HS-5 (cell line): ENCODE data around the gene DTX3L.

Source experiments
- DNase-seq: peaks from one replicate; pipeline ENCODE4 v3.0.0-alpha.2; 2012; ENCODE audit warnings: low read depth

Gene DTX3L

GRCh38 chr3:122564155-122564912 lies at the start of gene DTX3L, which contains the start of gene PARP9:
Gene DTX3L (plus strand): TSS chr3:122564338. CDS start chr3:122564427, 89 bp downstream.
Gene PARP9 (minus strand): TSS chr3:122564300. CDS start chr3:122559620, 4,680 bp downstream.
- peak; percentile 33 for DNase-seq

- DNase-seq = no peak
Measured at GRCh38 chr3:122515020-122515468, 49.1 kb upstream of the DTX3L start.

DNA sequence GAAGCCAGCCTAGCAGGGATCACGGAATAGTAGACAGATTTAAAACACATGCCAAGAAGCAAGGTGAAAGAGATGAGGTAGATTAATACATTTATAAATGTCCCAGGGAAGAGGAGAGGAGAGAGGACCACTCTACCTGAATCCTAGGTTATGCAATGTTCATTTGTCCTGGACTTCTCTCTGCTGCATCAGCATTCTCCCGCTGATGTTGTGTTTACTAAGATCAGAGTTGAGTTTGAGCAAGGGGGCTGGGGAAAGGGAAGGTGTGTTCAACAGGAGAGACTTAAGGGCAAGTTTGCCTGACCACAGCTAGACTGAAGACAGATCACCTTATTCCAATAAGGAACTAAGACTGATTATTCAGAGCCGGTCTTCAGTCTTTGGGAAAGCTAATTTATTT lies 48.3 kb upstream of the DTX3L start:
- no peak for DNase-seq

DNA sequence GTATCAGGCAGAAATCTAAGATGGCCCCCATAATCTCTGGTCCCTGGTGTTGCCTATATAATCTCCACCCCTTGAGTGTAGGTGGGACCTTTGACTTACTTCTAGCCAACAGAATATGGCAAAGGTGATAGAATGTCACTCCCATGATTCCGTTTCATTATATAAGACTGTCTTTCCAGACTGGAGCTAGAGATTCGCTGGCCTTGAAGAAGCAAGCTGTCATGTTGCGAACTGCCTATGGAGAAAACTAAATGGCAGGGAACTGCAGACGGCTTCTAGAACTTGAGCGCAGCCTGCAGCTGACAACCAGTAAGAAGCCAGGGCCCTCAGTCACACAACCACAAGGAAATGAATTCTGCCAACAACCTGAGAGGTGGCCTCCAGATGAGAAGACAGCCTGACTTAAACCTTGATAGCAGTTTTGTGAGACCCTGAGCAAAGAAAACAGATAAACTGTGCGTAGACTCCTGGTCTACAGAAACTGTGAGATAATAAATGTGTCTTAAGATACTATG lies 47.2 kb upstream of the DTX3L start:
- no peak for DNase-seq

DNA sequence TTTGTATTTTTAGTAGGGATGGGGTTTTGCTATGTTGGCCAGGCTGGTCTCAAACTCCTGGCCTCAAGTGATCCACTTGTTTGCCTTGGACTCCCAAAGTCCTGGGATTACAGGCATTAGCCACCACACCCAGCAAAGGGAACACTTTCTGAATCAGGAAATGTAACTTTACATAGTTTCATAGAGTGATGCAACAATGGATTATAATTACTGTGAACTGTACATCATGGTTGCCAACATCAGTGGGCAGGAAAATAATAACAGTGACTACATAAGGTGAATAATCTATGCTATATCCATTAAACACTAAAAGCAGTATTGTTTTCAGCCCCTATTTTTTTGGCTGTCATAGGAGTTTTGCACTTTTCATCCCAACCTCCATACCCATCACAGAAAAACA lies 44.4 kb upstream of the DTX3L start:
- DNase-seq = no peak

- no peak for DNase-seq
Measured at GRCh38 chr3:122520861-122521260, 43.3 kb upstream of the DTX3L start.

DNA sequence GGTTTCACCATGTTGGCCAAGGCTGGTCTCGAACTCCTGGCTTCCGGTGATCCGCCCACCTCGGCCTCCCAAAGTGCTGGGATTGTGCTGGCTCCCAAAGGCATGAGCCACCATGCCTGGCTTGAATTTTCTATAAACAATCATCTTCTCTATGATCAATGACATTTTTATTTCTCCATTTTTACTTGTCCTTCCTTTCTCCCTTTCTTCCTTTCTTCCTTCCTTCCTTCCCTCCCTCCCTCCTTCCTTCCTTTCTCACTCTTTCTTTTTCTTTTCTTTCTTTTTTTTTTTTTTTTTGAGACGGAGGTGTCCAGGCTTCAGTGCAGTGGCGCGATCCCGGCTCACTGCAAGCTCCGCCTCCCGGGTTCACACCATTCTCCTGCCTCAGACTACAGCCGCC lies 40.8 kb upstream of the DTX3L start:
- DNase-seq = no peak

GRCh38 chr3:122530164-122530563 lies 34.0 kb upstream of the DTX3L start:
- DNase-seq = no peak

GRCh38 chr3:122533480-122533879 lies 30.7 kb upstream of the DTX3L start:
- no peak for DNase-seq

DNA sequence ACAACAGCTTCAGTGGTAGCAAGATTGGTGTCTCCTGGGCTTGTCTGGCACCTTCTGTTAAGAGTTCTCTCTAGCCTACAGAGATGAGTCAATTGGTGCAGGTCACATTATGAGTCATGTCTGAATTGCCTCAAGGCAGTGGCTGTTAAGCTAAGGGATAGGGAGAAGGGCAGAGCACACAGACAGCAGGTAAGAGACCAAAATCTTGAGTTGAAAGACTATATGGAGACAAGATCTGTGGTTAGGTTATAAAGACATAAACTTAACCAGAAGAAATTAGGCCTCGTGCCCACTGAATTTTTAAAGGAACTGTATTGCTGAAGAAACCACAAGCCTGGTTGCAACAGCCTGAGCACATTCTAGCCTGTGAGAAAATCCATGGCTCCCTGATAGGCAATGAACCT lies 30.2 kb upstream of the DTX3L start:
- DNase-seq = peak; percentile 60

DNA sequence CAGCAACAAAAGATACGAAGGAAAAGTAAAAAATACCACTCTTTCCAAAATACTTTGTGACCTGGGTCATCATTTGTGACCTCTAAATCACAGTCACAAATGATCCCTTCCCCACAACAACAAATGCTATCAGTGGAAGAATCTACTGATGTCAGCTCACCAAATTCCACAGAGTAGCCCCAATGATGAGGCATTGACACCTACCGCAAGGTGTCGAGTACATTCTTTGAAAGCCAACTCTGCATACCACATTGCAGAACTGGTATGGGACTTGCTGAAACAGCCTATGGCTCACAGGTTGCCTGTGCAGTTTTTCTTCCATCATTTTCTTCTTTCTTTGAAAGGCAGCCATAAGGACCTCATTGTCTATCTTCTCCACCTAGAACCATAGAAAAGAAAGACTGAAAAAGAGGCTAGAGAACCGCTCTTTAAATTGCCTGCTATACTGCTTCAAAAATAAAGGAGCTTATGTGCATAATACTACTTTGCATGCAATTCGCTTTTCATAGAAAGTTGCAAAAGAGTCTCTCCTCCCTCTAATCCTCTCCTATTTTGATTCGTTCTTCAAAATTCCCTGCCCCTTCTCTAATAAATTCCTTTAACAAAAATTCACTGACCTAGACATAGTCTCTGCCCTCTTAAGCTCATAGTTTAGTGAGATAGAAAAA lies 28.0 kb upstream of the DTX3L start:
- no peak for DNase-seq

GRCh38 chr3:122536632-122537001 lies 27.5 kb upstream of the DTX3L start:
- no peak for DNase-seq

- no peak for DNase-seq
Measured at GRCh38 chr3:122538956-122539490, 25.1 kb upstream of the DTX3L start.

- no peak for DNase-seq
Measured at GRCh38 chr3:122546151-122546550, 18.0 kb upstream of the DTX3L start.

GRCh38 chr3:122548076-122548475 lies 16.1 kb upstream of the DTX3L start:
- DNase-seq = no peak

- DNase-seq = no peak
Measured at GRCh38 chr3:122548619-122549018, 15.5 kb upstream of the DTX3L start.

- no peak for DNase-seq
Measured at GRCh38 chr3:122553171-122553570, 11.0 kb upstream of the DTX3L start.

DNA sequence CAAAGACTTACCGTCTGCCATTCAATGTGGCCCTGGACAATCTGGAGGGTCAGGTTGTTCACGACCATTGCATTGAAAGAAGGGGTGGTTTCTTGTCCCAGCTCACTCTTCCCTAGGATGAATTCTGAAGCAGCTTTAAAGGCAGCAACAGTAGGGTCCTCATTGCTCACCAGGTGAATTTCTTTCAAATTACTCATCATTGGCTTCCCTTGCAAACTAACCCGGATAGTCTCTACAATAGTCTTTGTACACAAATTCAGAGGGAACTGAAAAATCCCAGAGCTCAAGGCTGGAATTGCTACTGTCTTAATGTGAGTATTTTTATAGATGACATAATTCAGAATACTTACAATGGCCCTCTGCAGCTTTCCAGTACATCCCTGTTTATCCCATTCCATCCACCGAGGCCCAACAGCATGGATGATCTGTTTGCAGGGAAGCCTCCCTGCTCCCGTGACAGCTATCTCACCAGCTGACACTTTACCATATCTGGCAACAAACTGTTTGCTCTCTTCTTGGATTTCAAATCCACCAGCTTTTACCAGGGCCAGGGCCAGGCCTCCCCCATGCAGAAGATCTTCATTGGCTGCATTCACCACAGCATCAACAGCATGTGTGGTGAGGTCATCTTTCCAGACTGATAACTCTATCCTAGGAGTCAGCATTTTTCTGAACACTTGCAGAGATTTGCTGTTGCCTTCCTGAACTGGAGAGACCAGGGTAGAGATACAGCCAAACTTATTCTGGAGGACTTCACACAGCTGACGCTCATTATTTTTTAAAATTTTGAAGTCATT lies 8.7 kb upstream of the DTX3L start:
- no peak for DNase-seq

DNA sequence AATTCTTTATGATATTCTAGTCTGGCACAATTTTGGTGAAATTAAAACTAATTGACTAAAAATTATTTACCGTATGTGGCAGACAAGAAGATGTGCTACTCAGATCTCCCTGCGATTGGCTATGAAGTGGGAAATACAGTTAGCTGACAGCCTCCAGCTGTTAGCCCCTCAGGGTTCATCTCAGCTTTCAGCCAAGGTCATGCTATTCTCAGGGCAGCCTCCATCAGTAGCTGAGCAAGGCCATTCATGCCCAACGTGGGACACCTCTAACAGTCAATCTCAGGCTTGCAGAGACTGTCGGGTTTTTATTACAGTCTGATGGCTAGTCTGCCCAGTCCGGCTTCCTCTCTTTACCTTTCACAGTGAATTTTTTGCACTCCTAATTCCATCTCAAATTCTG lies 6.8 kb upstream of the DTX3L start:
- DNase-seq = no peak

- no peak for DNase-seq
Measured at GRCh38 chr3:122558605-122559004, 5.5 kb upstream of the DTX3L start.

- DNase-seq = no peak
Measured at GRCh38 chr3:122559906-122560305, 4.2 kb upstream of the DTX3L start.

DNA sequence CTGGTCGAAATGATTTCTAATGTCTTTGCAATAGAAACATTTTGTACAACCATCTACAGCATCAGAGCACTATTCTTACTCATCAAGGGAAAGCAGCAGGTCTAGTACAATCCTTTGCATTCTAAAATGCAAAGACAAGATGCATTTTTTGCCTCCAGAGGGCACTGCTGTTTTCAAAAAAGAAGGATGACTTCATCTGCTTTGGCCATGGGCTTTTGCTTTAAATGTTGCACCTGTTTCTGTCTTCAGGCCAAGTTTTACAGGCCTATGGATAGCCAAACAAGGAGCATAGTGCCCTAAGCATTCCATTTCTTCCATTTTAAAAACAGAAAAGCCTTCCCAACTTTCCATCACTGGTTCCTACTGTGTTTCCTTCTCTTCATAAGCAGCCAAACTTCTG lies 3.5 kb upstream of the DTX3L start:
- DNase-seq = peak; percentile 32
